HepG2 (cell line): Measurements from ENCODE around the gene CARHSP1. TPM values are rescaled to one million over a fixed set of nuclear protein-coding genes. Genes with fewer than 3 reads are reported as not detected.

Experiments
- CENPX ChIP-seq: sonication (generic); formaldehyde crosslinking; IDR thresholded peaks from 2 replicates; pipeline ENCODE4 v1.9.0; 2021; ENCODE audit warnings: mild to moderate bottlenecking, missing genetic modification reagents, moderate library complexity
- CHD2 ChIP-seq: IDR thresholded peaks from 2 replicates; pipeline ENCODE4 v1.6.1; 2011; ENCODE audit warnings: low read depth, low read length, improper control_type of control experiment
- FLYWCH1 ChIP-seq: sonication (generic); formaldehyde crosslinking; IDR thresholded peaks from 2 replicates; pipeline ENCODE4 v1.8.1; 2023; ENCODE audit warnings: mild to moderate bottlenecking, missing genetic modification reagents
- FOXC1 ChIP-seq: sonication (generic); formaldehyde crosslinking; IDR thresholded peaks from 2 replicates; pipeline ENCODE4 v1.8.0; 2022; ENCODE audit warnings: mild to moderate bottlenecking, missing genetic modification reagents, borderline replicate concordance
- GTF2F1 ChIP-seq: fragments of 150-350 bp; IDR thresholded peaks from 2 replicates; pipeline ENCODE4 v1.6.1; 2014; ENCODE audit warnings: low read length
- IKZF4 ChIP-seq: sonication (generic); formaldehyde crosslinking; IDR thresholded peaks from 2 replicates; pipeline ENCODE4 v1.5.1; 2020; ENCODE audit warnings: borderline replicate concordance, mild to moderate bottlenecking, low read depth, missing genetic modification reagents; ENCODE audit errors: not compliant biosample characterization
- KLF13 ChIP-seq: sonication (generic); formaldehyde crosslinking; IDR thresholded peaks from 2 replicates; pipeline ENCODE4 v1.4.0; 2020; ENCODE audit warnings: mild to moderate bottlenecking, missing genetic modification reagents
- KLF15 ChIP-seq: sonication (generic); formaldehyde crosslinking; IDR thresholded peaks from 2 replicates; pipeline ENCODE4 v1.8.1; 2023; ENCODE audit warnings: borderline replicate concordance, mild to moderate bottlenecking, inconsistent platforms, missing genetic modification reagents, mixed read lengths
- MATR3 ChIP-seq: sonication (generic); formaldehyde crosslinking; IDR thresholded peaks from 2 replicates; pipeline ENCODE4 v1.4.0; 2020; ENCODE audit warnings: missing genetic modification reagents
- MZF1 ChIP-seq: sonication (generic); formaldehyde crosslinking; IDR thresholded peaks from 2 replicates; pipeline ENCODE4 v1.8.1; 2023; ENCODE audit warnings: mild to moderate bottlenecking, missing genetic modification reagents, borderline replicate concordance
- PAF1 ChIP-seq: IDR thresholded peaks from 2 replicates; pipeline ENCODE4 v1.6.1; 2016; ENCODE audit warnings: missing genetic modification reagents, missing compliant biosample characterization
- RFXAP ChIP-seq: sonication (generic); formaldehyde crosslinking; IDR thresholded peaks from 2 replicates; pipeline ENCODE4 v1.4.0; 2020; ENCODE audit warnings: missing genetic modification reagents, borderline replicate concordance
- XRCC5 ChIP-seq: fragments of 200-400 bp; formaldehyde crosslinking; optimal IDR thresholded peaks from 2 replicates; pipeline ENCODE3; 2017; ENCODE audit warnings: mild to moderate bottlenecking, low read length
- ZBTB38 ChIP-seq: sonication (generic); formaldehyde crosslinking; IDR thresholded peaks from 2 replicates; pipeline ENCODE4 v1.5.1; 2020; ENCODE audit warnings: mild to moderate bottlenecking, missing genetic modification reagents
- ZNF160 ChIP-seq: sonication (generic); formaldehyde crosslinking; IDR thresholded peaks from 2 replicates; pipeline ENCODE4 v1.8.0; 2022; ENCODE audit warnings: mild to moderate bottlenecking, inconsistent platforms, missing genetic modification reagents
- ZNF180 ChIP-seq: sonication (generic); formaldehyde crosslinking; IDR thresholded peaks from 2 replicates; pipeline ENCODE4 v1.4.0; 2020; ENCODE audit warnings: low read depth, missing genetic modification reagents, borderline replicate concordance
- ZNF350 ChIP-seq: sonication (generic); formaldehyde crosslinking; IDR thresholded peaks from 2 replicates; pipeline ENCODE4 v1.4.0; 2020; ENCODE audit warnings: mild to moderate bottlenecking, low read depth, missing genetic modification reagents, borderline replicate concordance
- ZNF430 ChIP-seq: sonication (generic); formaldehyde crosslinking; IDR thresholded peaks from 2 replicates; pipeline ENCODE4 v1.9.0; 2021; ENCODE audit warnings: mild to moderate bottlenecking, missing genetic modification reagents
- ZNF501 ChIP-seq: sonication (generic); formaldehyde crosslinking; IDR thresholded peaks from 2 replicates; pipeline ENCODE4 v1.5.1; 2020; ENCODE audit warnings: mild to moderate bottlenecking, moderate library complexity, missing genetic modification reagents
- ZNF768 ChIP-seq: sonication (generic); formaldehyde crosslinking; IDR thresholded peaks from 2 replicates; pipeline ENCODE4 v1.4.0; 2020; ENCODE audit warnings: missing genetic modification reagents
- ZNF800 ChIP-seq: sonication (generic); formaldehyde crosslinking; IDR thresholded peaks from 2 replicates; pipeline ENCODE4 v1.4.0; 2020; ENCODE audit warnings: missing genetic modification reagents
- ZNF879 ChIP-seq: sonication (generic); formaldehyde crosslinking; IDR thresholded peaks from 2 replicates; pipeline ENCODE4 v1.8.1; 2023; ENCODE audit warnings: missing genetic modification reagents
- polyA plus RNA-seq, 8 experiments: library from polyadenylated mRNA; depleted of rRNA in 3 of 8; stranded (reverse) in 7 of 8; unstranded in 1 of 8; fragments of >200 nt; fragmentation: Illumina TruSeq in 4 of 8; extraction: Trizol in 4 of 8; gene quantifications; 2 replicates each; pipeline versions ENCODE4 v1.2.1 to v1.2.3, GENCODE V29; 2011 to 2016; ENCODE audit warnings: low read depth in 4 of 8, missing spikeins in 1 of 8, mixed read lengths in 1 of 8; ENCODE audit not compliant: insufficient read depth in 1 of 8
- total RNA-seq, 5 experiments: library from RNA; depleted of rRNA; stranded (reverse); fragments of >200 nt; fragmentation: Illumina TruSeq; extraction: Trizol; gene quantifications; 2 replicates each; pipeline ENCODE4 v1.2.3, GENCODE V29; 2016; ENCODE audit warnings: low read depth in 1 of 5
- TF ChIP-seq, protein P1 (sequence below): sonication (generic); formaldehyde crosslinking; IDR thresholded peaks from 2 replicates; pipeline ENCODE4 v1.4.0; 2020; ENCODE audit warnings: missing genetic modification reagents
- TF ChIP-seq, protein P2 (sequence below): sonication (generic); formaldehyde crosslinking; IDR thresholded peaks from 2 replicates; pipeline ENCODE4 v1.5.0; 2020; ENCODE audit warnings: missing genetic modification reagents

CARHSP1 gene
- total and polyA plus RNA-seq, 2 of the 13 experiments (the other 11 are each of a cell fraction or from before 2014, with no cell fraction given), result 173 to 345 TPM

DNA sequence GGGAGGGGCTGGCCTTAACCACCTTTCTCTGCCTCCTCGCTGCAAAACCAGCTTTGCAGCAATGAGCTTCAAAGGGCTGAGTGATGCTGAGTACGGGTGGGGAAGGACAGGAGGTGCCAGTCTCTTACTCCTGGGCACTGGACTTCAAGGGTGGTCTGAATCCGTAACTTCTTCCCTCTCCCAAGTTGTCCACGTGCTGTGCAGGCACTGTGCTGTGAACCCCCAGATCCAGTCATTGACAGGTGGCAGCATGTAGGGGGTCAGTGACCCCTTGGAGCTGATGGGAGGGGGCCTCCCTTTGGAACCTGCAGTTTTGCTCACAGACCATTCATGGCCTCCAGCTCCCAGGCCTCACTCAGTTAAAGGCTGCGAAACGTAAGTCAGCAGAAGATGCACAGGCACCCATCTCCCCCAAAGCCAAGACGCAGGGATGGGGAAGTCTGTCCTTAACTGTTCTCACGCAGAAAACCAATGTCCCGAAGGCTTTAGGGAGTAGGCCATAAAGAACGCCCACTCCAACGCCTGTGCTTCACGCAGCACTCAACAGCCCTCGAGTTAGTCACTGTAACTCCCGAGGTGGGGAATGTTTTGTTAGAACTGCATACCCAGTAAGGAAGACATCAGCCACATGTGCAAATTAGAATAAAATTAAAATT, 21.2 kb upstream of the CARHSP1 start (continued):
- TF ChIP-seq ZNF501 (peak; percentile 30; the same call in 1 of the 2 replicates), ZNF879 (CRISPR knock-in tag) (no peak), ZNF430 (CRISPR knock-in tag) (no peak), CENPX (no peak), FOXC1 (CRISPR knock-in tag) (no peak), ZNF160 (CRISPR knock-in tag) (no peak), ZNF768 (no peak), GTF2F1 (no peak), FLYWCH1 (CRISPR knock-in tag) (no peak), ZNF350 (no peak), ZBTB38 (CRISPR knock-in tag) (no peak), RFXAP (CRISPR knock-in tag) (no peak), MATR3 (no peak), MZF1 (CRISPR knock-in tag) (no peak), ZNF800 (CRISPR knock-in tag) (no peak), KLF15 (CRISPR knock-in tag) (no peak), CHD2 (peak; percentile 7; the same call in 1 of the 2 replicates), IKZF4 (CRISPR knock-in tag) (no peak), PAF1 (CRISPR knock-in tag) (peak; percentile 60; the same call in 1 of the 2 replicates), KLF13 (CRISPR knock-in tag) (no peak), XRCC5 (no peak), ZNF180 (no peak)
- TF ChIP-seq, protein P1, sequence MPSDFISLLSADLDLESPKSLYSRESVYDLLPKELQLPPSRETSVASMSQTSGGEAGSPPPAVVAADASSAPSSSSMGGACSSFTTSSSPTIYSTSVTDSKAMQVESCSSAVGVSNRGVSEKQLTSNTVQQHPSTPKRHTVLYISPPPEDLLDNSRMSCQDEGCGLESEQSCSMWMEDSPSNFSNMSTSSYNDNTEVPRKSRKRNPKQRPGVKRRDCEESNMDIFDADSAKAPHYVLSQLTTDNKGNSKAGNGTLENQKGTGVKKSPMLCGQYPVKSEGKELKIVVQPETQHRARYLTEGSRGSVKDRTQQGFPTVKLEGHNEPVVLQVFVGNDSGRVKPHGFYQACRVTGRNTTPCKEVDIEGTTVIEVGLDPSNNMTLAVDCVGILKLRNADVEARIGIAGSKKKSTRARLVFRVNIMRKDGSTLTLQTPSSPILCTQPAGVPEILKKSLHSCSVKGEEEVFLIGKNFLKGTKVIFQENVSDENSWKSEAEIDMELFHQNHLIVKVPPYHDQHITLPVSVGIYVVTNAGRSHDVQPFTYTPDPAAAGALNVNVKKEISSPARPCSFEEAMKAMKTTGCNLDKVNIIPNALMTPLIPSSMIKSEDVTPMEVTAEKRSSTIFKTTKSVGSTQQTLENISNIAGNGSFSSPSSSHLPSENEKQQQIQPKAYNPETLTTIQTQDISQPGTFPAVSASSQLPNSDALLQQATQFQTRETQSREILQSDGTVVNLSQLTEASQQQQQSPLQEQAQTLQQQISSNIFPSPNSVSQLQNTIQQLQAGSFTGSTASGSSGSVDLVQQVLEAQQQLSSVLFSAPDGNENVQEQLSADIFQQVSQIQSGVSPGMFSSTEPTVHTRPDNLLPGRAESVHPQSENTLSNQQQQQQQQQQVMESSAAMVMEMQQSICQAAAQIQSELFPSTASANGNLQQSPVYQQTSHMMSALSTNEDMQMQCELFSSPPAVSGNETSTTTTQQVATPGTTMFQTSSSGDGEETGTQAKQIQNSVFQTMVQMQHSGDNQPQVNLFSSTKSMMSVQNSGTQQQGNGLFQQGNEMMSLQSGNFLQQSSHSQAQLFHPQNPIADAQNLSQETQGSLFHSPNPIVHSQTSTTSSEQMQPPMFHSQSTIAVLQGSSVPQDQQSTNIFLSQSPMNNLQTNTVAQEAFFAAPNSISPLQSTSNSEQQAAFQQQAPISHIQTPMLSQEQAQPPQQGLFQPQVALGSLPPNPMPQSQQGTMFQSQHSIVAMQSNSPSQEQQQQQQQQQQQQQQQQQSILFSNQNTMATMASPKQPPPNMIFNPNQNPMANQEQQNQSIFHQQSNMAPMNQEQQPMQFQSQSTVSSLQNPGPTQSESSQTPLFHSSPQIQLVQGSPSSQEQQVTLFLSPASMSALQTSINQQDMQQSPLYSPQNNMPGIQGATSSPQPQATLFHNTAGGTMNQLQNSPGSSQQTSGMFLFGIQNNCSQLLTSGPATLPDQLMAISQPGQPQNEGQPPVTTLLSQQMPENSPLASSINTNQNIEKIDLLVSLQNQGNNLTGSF, result no peak
- TF ChIP-seq, protein P2, sequence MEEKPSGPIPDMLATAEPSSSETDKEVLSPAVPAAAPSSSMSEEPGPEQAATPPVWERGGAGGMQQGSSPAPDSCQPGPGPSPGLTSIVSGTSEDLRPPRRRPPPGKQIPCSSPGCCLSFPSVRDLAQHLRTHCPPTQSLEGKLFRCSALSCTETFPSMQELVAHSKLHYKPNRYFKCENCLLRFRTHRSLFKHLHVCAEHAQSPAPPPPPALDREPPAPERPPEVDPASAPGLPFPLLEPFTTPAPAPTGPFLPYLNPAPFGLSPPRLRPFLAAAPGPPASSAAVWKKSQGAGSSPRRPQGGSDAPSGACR (CRISPR knock-in tag), result no peak
